Neural progenitor cell (in vitro differentiated cells): ENCODE data around the gene RASGRP2. TPM values are rescaled to one million over a fixed set of nuclear protein-coding genes. Genes with fewer than 3 reads are reported as not detected.

ENCODE experiments used
- DNase-seq: peaks from one replicate; pipeline ENCODE4 v3.0.0-alpha.2; 2016; ENCODE audit warnings: low spot score
- H2AFZ ChIP-seq: fragments of 200-600 bp; sonication (generic); replicated peaks from 2 replicates; pipeline ENCODE4 v1.6.1; 2016; ENCODE audit warnings: antibody characterized with exemption
- H3F3A ChIP-seq: fragments of 200-600 bp; sonication (generic); 2 replicates; pipeline ENCODE4 v1.6.1; 2016; ENCODE audit warnings: antibody characterized with exemption, low read depth
- H3K27ac ChIP-seq: fragments of 200-600 bp; sonication (generic); 2 replicates; pipeline ENCODE4 v1.5.1; 2016; ENCODE audit warnings: mild to moderate bottlenecking
- H3K27me3 ChIP-seq: fragments of 200-600 bp; sonication (generic); 2 replicates; pipeline ENCODE4 v1.6.1; 2016; ENCODE audit warnings: mild to moderate bottlenecking, moderate library complexity
- H3K36me3 ChIP-seq: fragments of 200-600 bp; sonication (generic); 2 replicates; pipeline ENCODE4 v1.5.1; 2016
- H3K4me1 ChIP-seq: fragments of 200-600 bp; sonication (generic); 2 replicates; pipeline ENCODE4 v1.6.1; 2016; ENCODE audit warnings: mixed run types
- H3K4me2 ChIP-seq: fragments of 200-600 bp; sonication (generic); 2 replicates; pipeline ENCODE4 v1.6.1; 2016
- H3K4me3 ChIP-seq: fragments of 200-600 bp; sonication (generic); 2 replicates; pipeline ENCODE4 v1.5.1; 2016
- H3K79me2 ChIP-seq: fragments of 200-600 bp; sonication (generic); 2 replicates; pipeline ENCODE4 v1.6.1; 2016; ENCODE audit warnings: low read depth
- H3K9ac ChIP-seq: fragments of 200-600 bp; sonication (generic); 2 replicates; pipeline ENCODE4 v1.6.1; 2016
- H3K9me3 ChIP-seq: fragments of 200-600 bp; sonication (generic); 2 replicates; pipeline ENCODE4 v1.5.1; 2016; ENCODE audit warnings: low read depth
- H4K20me1 ChIP-seq: fragments of 200-600 bp; sonication (generic); 2 replicates; pipeline ENCODE4 v1.6.1; 2016; ENCODE audit warnings: low read depth
- H3K27ac Mint-ChIP-seq: 3 replicates; pipeline ENCODE4 v1.8.0; 2021; ENCODE audit warnings: mixed read lengths
- H3K27me3 Mint-ChIP-seq: 2 replicates; pipeline ENCODE4 v1.8.0; 2022; ENCODE audit warnings: low read depth, mild to moderate bottlenecking, inconsistent platforms, moderate library complexity, mixed read lengths; ENCODE audit not compliant: insufficient read depth
- H3K36me3 Mint-ChIP-seq: 3 replicates; pipeline ENCODE4 v1.8.0; 2021; ENCODE audit warnings: mixed read lengths
- H3K4me1 Mint-ChIP-seq: 3 replicates; pipeline ENCODE4 v1.8.0; 2021; ENCODE audit warnings: mixed read lengths
- H3K4me3 Mint-ChIP-seq: 3 replicates; pipeline ENCODE4 v1.8.0; 2021; ENCODE audit warnings: mild to moderate bottlenecking, moderate library complexity, mixed read lengths
- H3K9me3 Mint-ChIP-seq: 3 replicates; pipeline ENCODE4 v1.8.0; 2020; ENCODE audit warnings: mixed read lengths
- EZH2 ChIP-seq: fragments of 200-600 bp; sonication (generic); IDR thresholded peaks from 2 replicates; pipeline ENCODE4 v1.6.1; 2017; ENCODE audit warnings: antibody characterized with exemption, mild to moderate bottlenecking, moderate library complexity
- EZH2phosphoT487 ChIP-seq: fragments of 200-600 bp; sonication (generic); IDR thresholded peaks from 2 replicates; pipeline ENCODE4 v1.6.1; 2017; ENCODE audit warnings: antibody characterized with exemption
- total RNA-seq: library from RNA; depleted of rRNA; stranded (reverse); fragments of >200 nt; gene quantifications from 2 replicates; pipeline ENCODE4 v1.2.3, GENCODE V29; 2015; ENCODE audit warnings: low replicate concordance
- TF ChIP-seq, protein P1 (sequence below): fragments of 200-600 bp; sonication (generic); IDR thresholded peaks from 2 replicates; pipeline ENCODE4 v1.5.1; 2017; ENCODE audit warnings: antibody characterized with exemption, mild to moderate bottlenecking

RASGRP2 gene
- total RNA-seq, 1 donor from 2014 or later: 0.06 TPM

DNA sequence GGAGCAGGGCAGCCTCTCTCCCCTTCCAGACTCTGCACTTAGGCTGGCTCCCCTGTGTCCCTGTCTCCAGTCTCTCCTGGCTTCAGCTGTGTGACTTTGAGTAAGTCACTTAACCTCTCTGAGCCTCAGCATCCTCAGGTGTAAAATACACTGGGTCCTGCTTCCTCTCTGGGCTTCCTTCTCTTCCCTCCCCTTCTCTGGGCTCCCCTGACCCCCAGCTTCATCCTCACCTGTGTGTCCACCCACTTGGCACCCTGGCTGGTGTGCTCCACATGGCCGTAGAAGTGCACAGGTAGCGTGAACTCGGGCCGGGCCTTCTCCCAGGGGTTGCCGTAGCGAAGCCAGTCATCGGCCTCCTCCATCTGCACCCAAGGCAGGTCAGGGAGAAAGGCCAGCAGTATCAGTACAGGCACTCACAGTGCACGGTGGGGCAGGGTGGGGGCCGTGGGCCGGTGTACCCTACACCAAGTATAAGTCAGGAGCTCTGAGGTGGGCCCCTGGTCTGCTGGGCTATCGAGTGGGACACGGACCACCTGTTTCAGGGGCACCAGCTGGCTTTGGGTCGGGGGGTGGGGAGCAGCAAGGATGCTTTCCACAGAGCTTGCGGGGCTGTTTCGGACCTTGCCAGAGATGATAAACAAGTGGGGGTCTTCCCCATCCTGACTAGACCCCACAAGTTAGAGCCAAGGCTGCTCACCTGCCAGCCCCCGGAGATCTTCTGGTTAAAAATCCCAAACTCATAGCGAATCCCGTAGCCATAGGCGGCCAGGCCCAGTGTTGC, 13.8 kb upstream of the RASGRP2 start:
- TF ChIP-seq, protein P1, sequence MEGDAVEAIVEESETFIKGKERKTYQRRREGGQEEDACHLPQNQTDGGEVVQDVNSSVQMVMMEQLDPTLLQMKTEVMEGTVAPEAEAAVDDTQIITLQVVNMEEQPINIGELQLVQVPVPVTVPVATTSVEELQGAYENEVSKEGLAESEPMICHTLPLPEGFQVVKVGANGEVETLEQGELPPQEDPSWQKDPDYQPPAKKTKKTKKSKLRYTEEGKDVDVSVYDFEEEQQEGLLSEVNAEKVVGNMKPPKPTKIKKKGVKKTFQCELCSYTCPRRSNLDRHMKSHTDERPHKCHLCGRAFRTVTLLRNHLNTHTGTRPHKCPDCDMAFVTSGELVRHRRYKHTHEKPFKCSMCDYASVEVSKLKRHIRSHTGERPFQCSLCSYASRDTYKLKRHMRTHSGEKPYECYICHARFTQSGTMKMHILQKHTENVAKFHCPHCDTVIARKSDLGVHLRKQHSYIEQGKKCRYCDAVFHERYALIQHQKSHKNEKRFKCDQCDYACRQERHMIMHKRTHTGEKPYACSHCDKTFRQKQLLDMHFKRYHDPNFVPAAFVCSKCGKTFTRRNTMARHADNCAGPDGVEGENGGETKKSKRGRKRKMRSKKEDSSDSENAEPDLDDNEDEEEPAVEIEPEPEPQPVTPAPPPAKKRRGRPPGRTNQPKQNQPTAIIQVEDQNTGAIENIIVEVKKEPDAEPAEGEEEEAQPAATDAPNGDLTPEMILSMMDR: no peak
- TF ChIP-seq EZH2phosphoT487 (no peak), EZH2 (no peak)
- Mint-ChIP-seq H3K4me3 (no peak overlapping the region), H3K27me3 (peaks cover 23% of the 10 kb centered on the region), H3K27ac (peak overlapping the region; percentile 57), H3K4me1 (peaks cover 44% of the 10 kb centered on the region), H3K9me3 (no peaks in the 10 kb centered on the region), H3K36me3 (peaks cover 7% of the 10 kb centered on the region)
- Histone ChIP-seq H3K36me3 (no peaks in the 10 kb centered on the region), H3K4me2 (no peak overlapping the region), H3K27ac (no peak overlapping the region), H2AFZ (no peak overlapping the region), H3K79me2 (no peaks in the 10 kb centered on the region), H4K20me1 (peaks cover 28% of the 10 kb centered on the region), H3K9me3 (no peaks in the 10 kb centered on the region), H3K4me1 (peaks cover 24% of the 10 kb centered on the region), H3K27me3 (no peaks in the 10 kb centered on the region), H3F3A (peaks cover 34% of the 10 kb centered on the region), H3K9ac (no peak overlapping the region), H3K4me3 (no peak overlapping the region)
- no peak for DNase-seq

DNA sequence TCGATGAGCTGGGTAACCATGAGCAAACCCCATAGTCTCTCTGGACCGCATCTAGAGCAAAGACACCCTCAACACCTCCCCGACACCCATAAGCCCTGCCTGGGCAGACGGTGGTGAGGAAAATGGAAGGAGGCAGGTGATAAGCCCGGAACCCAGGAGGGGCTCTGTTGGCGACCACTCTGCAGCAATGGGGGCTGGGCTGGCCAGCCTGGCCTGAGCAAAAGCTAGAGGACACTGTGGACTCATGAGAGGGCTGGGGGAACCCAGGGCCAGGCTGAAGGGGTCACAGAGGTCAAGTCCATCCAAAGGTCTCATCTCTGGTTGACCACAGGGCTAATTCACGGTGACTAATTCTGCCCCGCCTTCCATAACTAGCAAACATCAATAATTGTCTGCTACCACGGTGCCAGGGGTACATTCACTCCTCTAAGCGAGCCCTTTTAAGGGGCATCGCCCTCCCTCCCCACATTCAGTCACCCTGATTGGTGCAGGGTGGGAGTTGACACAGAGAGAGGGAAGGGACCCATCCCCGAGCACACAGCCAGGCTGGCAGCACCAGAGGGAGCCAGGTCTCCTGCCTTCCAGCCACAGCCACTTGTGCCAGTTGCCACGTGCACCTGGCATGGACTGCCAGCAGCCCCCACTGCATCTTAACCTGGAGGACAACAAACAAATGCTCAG, 11.9 kb upstream of the RASGRP2 start:
- TF ChIP-seq, protein P1: no peak
- TF ChIP-seq EZH2 (no peak), EZH2phosphoT487 (no peak)
- no peak overlapping the region for H3K27ac ChIP-seq
- H3K79me2 ChIP-seq: no peaks in the 10 kb centered on the region
- H3K4me2 ChIP-seq: no peak overlapping the region
- no peak overlapping the region for H2AFZ ChIP-seq
- H3K9me3 ChIP-seq: no peaks in the 10 kb centered on the region
- H3K36me3 ChIP-seq: no peaks in the 10 kb centered on the region
- DNase-seq: no peak
- no peak overlapping the region for H3K9ac ChIP-seq
- Mint-ChIP-seq H3K4me1 (peaks cover 30% of the 10 kb centered on the region), H3K27ac (no peak overlapping the region), H3K9me3 (no peaks in the 10 kb centered on the region), H3K4me3 (no peak overlapping the region), H3K36me3 (no peaks in the 10 kb centered on the region), H3K27me3 (peaks cover 16% of the 10 kb centered on the region)
- H3K4me3 ChIP-seq: no peak overlapping the region
- H3K4me1 ChIP-seq: peaks cover 18% of the 10 kb centered on the region
- H3K27me3 ChIP-seq: no peaks in the 10 kb centered on the region
- H4K20me1 ChIP-seq: peaks cover 9% of the 10 kb centered on the region
- peaks cover 16% of the 10 kb centered on the region for H3F3A ChIP-seq

GRCh38 chr11:64754919-64755662, 11.1 kb upstream of the RASGRP2 start:
- H4K20me1 ChIP-seq: peaks cover 1% of the 10 kb centered on the region
- no peak overlapping the region for H3K4me3 Mint-ChIP-seq
- no peaks in the 10 kb centered on the region for H3K9me3 ChIP-seq

More at GRCh38 chr11:64754919-64755662, 11.1 kb upstream of the RASGRP2 start:
- H3K27ac Mint-ChIP-seq: no peak overlapping the region
- Histone ChIP-seq H3K36me3 (no peaks in the 10 kb centered on the region), H3K4me3 (no peak overlapping the region), H3K27ac (no peak overlapping the region), H3K4me2 (no peak overlapping the region), H2AFZ (no peak overlapping the region), H3K9ac (no peak overlapping the region), H3K4me1 (peaks cover 10% of the 10 kb centered on the region), H3K27me3 (no peaks in the 10 kb centered on the region), H3K79me2 (no peaks in the 10 kb centered on the region), H3F3A (peaks cover 9% of the 10 kb centered on the region)
- H3K9me3 Mint-ChIP-seq: no peaks in the 10 kb centered on the region
- DNase-seq: no peak
- peaks cover 15% of the 10 kb centered on the region for H3K27me3 Mint-ChIP-seq
- H3K36me3 Mint-ChIP-seq: no peaks in the 10 kb centered on the region
- no peak for TF ChIP-seq EZH2
- TF ChIP-seq, protein P1: no peak
- no peak for TF ChIP-seq EZH2phosphoT487
- peaks cover 23% of the 10 kb centered on the region for H3K4me1 Mint-ChIP-seq
